ENCODE results near the gene BAHD1.

BAHD1 gene

GRCh38 chr15:40441565-40442531, 1.1 kb downstream of the BAHD1 start:
- Histone ChIP-seq H3K27me3 (ENCODE audit: control insufficient read depth in 3 of 3, insufficient read depth in 3 of 3, low read depth in 1 of 3, low read length in 3 of 3) (peaks cover 3 to 32% (median 25%) of the 10 kb centered on the region in 3 experiments), H4K91ac (ENCODE audit: low read depth, low read length, poor library complexity) (peak overlapping the region; percentile 23), H3K4me1 (ENCODE audit: control insufficient read depth in 2 of 2, insufficient read depth in 1 of 2, low read depth in 1 of 2, low read length in 2 of 2) (peaks cover 41 to 67% of the 10 kb centered on the region in 2 donors), H3K79me1 (ENCODE audit: low read depth, low read length) (peaks cover 14% of the 10 kb centered on the region), H3K36me3 (replicated peaks in 1 of 2; ENCODE audit: control insufficient read depth in 2 of 2, insufficient read depth in 2 of 2, low read length in 2 of 2) (peaks cover 0 to 3% of the 10 kb centered on the region in 2 donors), H3K14ac (ENCODE audit: low read length) (peak overlapping the region; percentile 73), H3K27ac (replicated peaks; ENCODE audit: low read length) (no peak overlapping the region), H2AK5ac (ENCODE audit: low read depth, low read length) (peak overlapping the region; percentile 65), H2BK120ac (ENCODE audit: low read depth, low read length) (no peak overlapping the region), H3K23ac (ENCODE audit: low read depth, low read length, poor library complexity) (peak overlapping the region; percentile 86), H2BK5ac (ENCODE audit: low read length) (peak overlapping the region; percentile 72), H3K4ac (ENCODE audit: low read length) (no peak overlapping the region), H2BK15ac (ENCODE audit: low read length) (peak overlapping the region; percentile 54), H3K9ac (ENCODE audit: low read depth, low read length, poor library complexity) (peak overlapping the region; percentile 98), H3K9me3 (replicated peaks in 1 of 2; ENCODE audit: control insufficient read depth in 2 of 2, insufficient read depth in 1 of 2, low read depth in 1 of 2, low read length in 2 of 2) (no peaks in the 10 kb centered on the region), H2AFZ (ENCODE audit: low read length) (peak overlapping the region; percentile 83), H2BK12ac (ENCODE audit: low read length) (no peak overlapping the region), H3K4me3 (ENCODE audit: low read length in 2 of 2) (peak overlapping the region; percentile 83 to 92), H4K8ac (ENCODE audit: low read depth, low read length) (peak overlapping the region; percentile 1), H3K4me2 (ENCODE audit: insufficient read depth, low read length, poor library complexity, severe bottlenecking) (peak overlapping the region; percentile 82), H3K18ac (ENCODE audit: low read length) (peak overlapping the region; percentile 92)
- no peak for DNase-seq (ENCODE audit: low spot score)
- WGBS, 2 donors (ENCODE audit: extremely low coverage in 2 of 2, insufficient read length in 2 of 2, insufficient replicate concordance in 1 of 2): no CpG with 5 or more reads among the region's 119 CpGs

GRCh38 chr15:40443255-40443654, 2.5 kb downstream of the BAHD1 start:
- H3K36me3 ChIP-seq (replicated peaks in 1 of 2; ENCODE audit: control insufficient read depth in 2 of 2, insufficient read depth in 2 of 2, low read length in 2 of 2): peaks cover 0 to 4% of the 10 kb centered on the region in 2 donors
- no peak overlapping the region for H2AFZ ChIP-seq (ENCODE audit: low read length)
- peaks cover 29 to 54% of the 10 kb centered on the region in 2 donors for H3K4me1 ChIP-seq (ENCODE audit: control insufficient read depth in 2 of 2, insufficient read depth in 1 of 2, low read depth in 1 of 2, low read length in 2 of 2)
- no peaks in the 10 kb centered on the region for H3K9me3 ChIP-seq (replicated peaks in 1 of 2; ENCODE audit: control insufficient read depth in 2 of 2, insufficient read depth in 1 of 2, low read depth in 1 of 2, low read length in 2 of 2)
- H2BK120ac ChIP-seq (ENCODE audit: low read depth, low read length): no peak overlapping the region
- H3K27ac ChIP-seq (replicated peaks; ENCODE audit: low read length): no peak overlapping the region
- H3K14ac ChIP-seq (ENCODE audit: low read length): no peak overlapping the region
- H3K4me2 ChIP-seq (ENCODE audit: insufficient read depth, low read length, poor library complexity, severe bottlenecking): no peak overlapping the region
- no peak for DNase-seq (ENCODE audit: low spot score)
- H2BK12ac ChIP-seq (ENCODE audit: low read length): no peak overlapping the region
- H3K4me3 ChIP-seq (ENCODE audit: low read length in 2 of 2): peak overlapping the region in 1 of 2 donors; percentile 83
- peaks cover 15% of the 10 kb centered on the region for H3K79me1 ChIP-seq (ENCODE audit: low read depth, low read length)
- H2AK5ac ChIP-seq (ENCODE audit: low read depth, low read length): no peak overlapping the region
- WGBS, 2 donors (ENCODE audit: extremely low coverage in 2 of 2, insufficient read length in 2 of 2, insufficient replicate concordance in 1 of 2): no CpG with 5 or more reads among the region's 4 CpGs
- peaks cover 0 to 18% (median 11%) of the 10 kb centered on the region in 3 experiments for H3K27me3 ChIP-seq (ENCODE audit: control insufficient read depth in 3 of 3, insufficient read depth in 3 of 3, low read depth in 1 of 3, low read length in 3 of 3)
- no peak overlapping the region for H3K23ac ChIP-seq (ENCODE audit: low read depth, low read length, poor library complexity)
- no peak overlapping the region for H3K18ac ChIP-seq (ENCODE audit: low read length)
- no peak overlapping the region for H4K91ac ChIP-seq (ENCODE audit: low read depth, low read length, poor library complexity)
- no peak overlapping the region for H3K4ac ChIP-seq (ENCODE audit: low read length)
- no peak overlapping the region for H4K8ac ChIP-seq (ENCODE audit: low read depth, low read length)
- no peak overlapping the region for H2BK15ac ChIP-seq (ENCODE audit: low read length)
- H2BK5ac ChIP-seq (ENCODE audit: low read length): no peak overlapping the region
- no peak overlapping the region for H3K9ac ChIP-seq (ENCODE audit: low read depth, low read length, poor library complexity)

GRCh38 chr15:40443846-40444245, 3.1 kb downstream of the BAHD1 start:
- H2BK12ac ChIP-seq (ENCODE audit: low read length): no peak overlapping the region
- H3K4me1 ChIP-seq (ENCODE audit: control insufficient read depth in 2 of 2, insufficient read depth in 1 of 2, low read depth in 1 of 2, low read length in 2 of 2): peaks cover 26 to 48% of the 10 kb centered on the region in 2 donors
- H3K9ac ChIP-seq (ENCODE audit: low read depth, low read length, poor library complexity): no peak overlapping the region
- peaks cover 0 to 12% (median 5%) of the 10 kb centered on the region in 3 experiments for H3K27me3 ChIP-seq (ENCODE audit: control insufficient read depth in 3 of 3, insufficient read depth in 3 of 3, low read depth in 1 of 3, low read length in 3 of 3)
- H3K79me1 ChIP-seq (ENCODE audit: low read depth, low read length): peaks cover 17% of the 10 kb centered on the region
- H4K8ac ChIP-seq (ENCODE audit: low read depth, low read length): no peak overlapping the region
- H2BK15ac ChIP-seq (ENCODE audit: low read length): no peak overlapping the region
- H2AFZ ChIP-seq (ENCODE audit: low read length): no peak overlapping the region
- no peak overlapping the region for H3K18ac ChIP-seq (ENCODE audit: low read length)
- no peak overlapping the region for H3K14ac ChIP-seq (ENCODE audit: low read length)
- no peaks in the 10 kb centered on the region for H3K9me3 ChIP-seq (replicated peaks in 1 of 2; ENCODE audit: control insufficient read depth in 2 of 2, insufficient read depth in 1 of 2, low read depth in 1 of 2, low read length in 2 of 2)
- no peak overlapping the region for H3K27ac ChIP-seq (replicated peaks; ENCODE audit: low read length)
- H2AK5ac ChIP-seq (ENCODE audit: low read depth, low read length): no peak overlapping the region
- H3K4me3 ChIP-seq (ENCODE audit: low read length in 2 of 2): no peak overlapping the region
- no peak overlapping the region for H3K4me2 ChIP-seq (ENCODE audit: insufficient read depth, low read length, poor library complexity, severe bottlenecking)
- no peak overlapping the region for H2BK120ac ChIP-seq (ENCODE audit: low read depth, low read length)
- no peak overlapping the region for H3K23ac ChIP-seq (ENCODE audit: low read depth, low read length, poor library complexity)
- H4K91ac ChIP-seq (ENCODE audit: low read depth, low read length, poor library complexity): no peak overlapping the region
- H2BK5ac ChIP-seq (ENCODE audit: low read length): no peak overlapping the region
- no peak for DNase-seq (ENCODE audit: low spot score)
- no peak overlapping the region for H3K4ac ChIP-seq (ENCODE audit: low read length)
- no CpG with 5 or more reads among the region's 3 CpGs for WGBS, 2 donors (ENCODE audit: extremely low coverage in 2 of 2, insufficient read length in 2 of 2, insufficient replicate concordance in 1 of 2)
- peaks cover 0 to 4% of the 10 kb centered on the region in 2 donors for H3K36me3 ChIP-seq (replicated peaks in 1 of 2; ENCODE audit: control insufficient read depth in 2 of 2, insufficient read depth in 2 of 2, low read length in 2 of 2)

- Histone ChIP-seq H2AK5ac (ENCODE audit: low read depth, low read length) (no peak overlapping the region), H3K4me3 (ENCODE audit: low read length in 2 of 2) (no peak overlapping the region), H3K9ac (ENCODE audit: low read depth, low read length, poor library complexity) (no peak overlapping the region), H2AFZ (ENCODE audit: low read length) (no peak overlapping the region), H3K4me2 (ENCODE audit: insufficient read depth, low read length, poor library complexity, severe bottlenecking) (no peak overlapping the region), H2BK5ac (ENCODE audit: low read length) (no peak overlapping the region), H3K4ac (ENCODE audit: low read length) (no peak overlapping the region), H2BK120ac (ENCODE audit: low read depth, low read length) (no peak overlapping the region), H2BK15ac (ENCODE audit: low read length) (no peak overlapping the region), H3K27me3 (ENCODE audit: control insufficient read depth in 3 of 3, insufficient read depth in 3 of 3, low read depth in 1 of 3, low read length in 3 of 3) (peaks cover 0 to 3% (median 0%) of the 10 kb centered on the region in 3 experiments), H3K4me1 (ENCODE audit: control insufficient read depth in 2 of 2, insufficient read depth in 1 of 2, low read depth in 1 of 2, low read length in 2 of 2) (peaks cover 20 to 40% of the 10 kb centered on the region in 2 donors), H2BK12ac (ENCODE audit: low read length) (no peak overlapping the region), H4K91ac (ENCODE audit: low read depth, low read length, poor library complexity) (no peak overlapping the region), H4K8ac (ENCODE audit: low read depth, low read length) (no peak overlapping the region), H3K27ac (replicated peaks; ENCODE audit: low read length) (no peak overlapping the region), H3K18ac (ENCODE audit: low read length) (no peak overlapping the region), H3K36me3 (replicated peaks in 1 of 2; ENCODE audit: control insufficient read depth in 2 of 2, insufficient read depth in 2 of 2, low read length in 2 of 2) (peaks cover 0 to 7% of the 10 kb centered on the region in 2 donors), H3K9me3 (replicated peaks in 1 of 2; ENCODE audit: control insufficient read depth in 2 of 2, insufficient read depth in 1 of 2, low read depth in 1 of 2, low read length in 2 of 2) (no peaks in the 10 kb centered on the region), H3K14ac (ENCODE audit: low read length) (no peak overlapping the region), H3K79me1 (ENCODE audit: low read depth, low read length) (peaks cover 17% of the 10 kb centered on the region), H3K23ac (ENCODE audit: low read depth, low read length, poor library complexity) (no peak overlapping the region)
- no peak for DNase-seq (ENCODE audit: low spot score)
- WGBS, 2 donors (ENCODE audit: extremely low coverage in 2 of 2, insufficient read length in 2 of 2, insufficient replicate concordance in 1 of 2): no CpG with 5 or more reads among the region's 5 CpGs
Observed at GRCh38 chr15:40444736-40445135, 4.0 kb downstream of the BAHD1 start.
